NCI-H1092 treated with DMSO at 0.1 percent for 48 hours (cell line): Measurements from ENCODE around the gene CHCHD10.

Experiments
- DNase-seq: peaks from one replicate; lab custom pipeline; 2025; lab: John Stamatoyannopoulos, UW

The CHCHD10 gene

GRCh38 chr22:23787600-23787896 lies 19.8 kb upstream of the CHCHD10 start:
- DNase-seq: no peak

GRCh38 chr22:23786752-23787599 lies 19.2 kb upstream of the CHCHD10 start, which contains the start of gene SMARCB1:
Gene SMARCB1 (plus strand): TSS chr22:23786966. CDS start chr22:23787170, 204 bp downstream.
- peak; percentile 85 for DNase-seq

- DNase-seq: peak; percentile 64
Observed at GRCh38 chr22:23786261-23786710, 18.5 kb upstream of the CHCHD10 start.

- DNase-seq: no peak
Observed at GRCh38 chr22:23784215-23784732, 16.5 kb upstream of the CHCHD10 start.

- DNase-seq: no peak
Observed at GRCh38 chr22:23783265-23784150, 15.7 kb upstream of the CHCHD10 start.

GRCh38 chr22:23782703-23783102 lies 14.9 kb upstream of the CHCHD10 start:
- DNase-seq: no peak

- no peak for DNase-seq
Observed at GRCh38 chr22:23782252-23782651, 14.5 kb upstream of the CHCHD10 start.

- no peak for DNase-seq
Observed at GRCh38 chr22:23781511-23782183, 13.9 kb upstream of the CHCHD10 start.

- DNase-seq: no peak
Observed at GRCh38 chr22:23781065-23781464, 13.3 kb upstream of the CHCHD10 start.

GRCh38 chr22:23780146-23780748 lies 12.5 kb upstream of the CHCHD10 start:
- DNase-seq: no peak

- DNase-seq: no peak
Observed at GRCh38 chr22:23779731-23780130, 12.0 kb upstream of the CHCHD10 start.

- DNase-seq: no peak
Observed at GRCh38 chr22:23779083-23779482, 11.3 kb upstream of the CHCHD10 start.

- DNase-seq: no peak
Observed at GRCh38 chr22:23778577-23778900, 10.8 kb upstream of the CHCHD10 start.

- peak; percentile 65 for DNase-seq
Observed at GRCh38 chr22:23777776-23778576, 10.2 kb upstream of the CHCHD10 start.

GRCh38 chr22:23775779-23776375 lies 8.1 kb upstream of the CHCHD10 start:
- no peak for DNase-seq

- DNase-seq: no peak
Observed at GRCh38 chr22:23774922-23775436, 7.2 kb upstream of the CHCHD10 start.

GRCh38 chr22:23774114-23774921 lies 6.5 kb upstream of the CHCHD10 start:
- no peak for DNase-seq

GRCh38 chr22:23773483-23774113 lies 5.8 kb upstream of the CHCHD10 start:
- no peak for DNase-seq
